ENCODE results near the gene APOB.

GRCh38 chr2:21033237-21034155, 10.4 kb downstream of the APOB start:
- TF ChIP-seq GATA1 (IDR thresholded peaks at IDR 0.05; ENCODE audit: low read depth, low read length) = no peak
- TF ChIP-seq POLR2A (IDR thresholded peaks at IDR 0.05; ENCODE audit: low read length) = no peak
